AG09319 (cell line): ENCODE measurements around the gene INAFM1.

Experiments
- DNase-seq: peaks from one replicate; pipeline ENCODE4 v3.0.0-alpha.2; 2010; ENCODE audit warnings: low read depth; ENCODE audit errors: extremely low read depth
- CTCF ChIP-seq: IDR thresholded peaks from 2 replicates; pipeline ENCODE4 v1.5.1; 2011; ENCODE audit warnings: low read depth, mild to moderate bottlenecking, inconsistent platforms, low read length, moderate library complexity

INAFM1 gene

GRCh38 chr19:47236072-47236675, 38.5 kb upstream of the INAFM1 start:
- no peak for TF ChIP-seq CTCF
- DNase-seq, result no peak

- no peak for TF ChIP-seq CTCF
- no peak for DNase-seq
Observed at GRCh38 chr19:47239152-47239551, 35.5 kb upstream of the INAFM1 start.

GRCh38 chr19:47239610-47240296, 34.9 kb upstream of the INAFM1 start:
- no peak for TF ChIP-seq CTCF
- no peak for DNase-seq

- no peak for TF ChIP-seq CTCF
- DNase-seq, result no peak
Observed at GRCh38 chr19:47240556-47240955, 34.1 kb upstream of the INAFM1 start.

- no peak for DNase-seq
- TF ChIP-seq CTCF, result no peak
Observed at GRCh38 chr19:47240996-47241918, 33.4 kb upstream of the INAFM1 start.

GRCh38 chr19:47241919-47242577, 32.6 kb upstream of the INAFM1 start:
- no peak for TF ChIP-seq CTCF
- no peak for DNase-seq
